ENCODE data around the gene PPP2R1A. TPM values are rescaled to one million over a fixed set of nuclear protein-coding genes. Genes with fewer than 3 reads are reported as not detected.
"Not testable (repeated sequence)": the region's sequence is repeated elsewhere in the genome, so short reads cannot be mapped to it uniquely, and the experiment has no call there.

Gene PPP2R1A
- polyA plus RNA-seq, 2 donors, result 108 to 130 TPM

- H3K4me3 ChIP-seq (ENCODE audit: low read depth in 1 of 2, low read length in 2 of 2), result no peak overlapping the region
- 40 to 42% methylated on average over 3 of the region's 3 CpGs for WGBS, 2 donors
- H3K27me3 ChIP-seq (ENCODE audit: control insufficient read depth in 1 of 2, insufficient read depth in 2 of 2, low read length in 2 of 2), result no peaks in the 10 kb centered on the region
- H3K4me1 ChIP-seq (ENCODE audit: control insufficient read depth in 2 of 2, insufficient read depth in 2 of 2, low read length in 1 of 2), result peaks cover 2 to 3% of the 10 kb centered on the region in 2 donors
- no peaks in the 10 kb centered on the region for H3K9me3 ChIP-seq (ENCODE audit: control insufficient read depth in 2 of 2, insufficient read depth in 1 of 2, low read depth in 1 of 2, low read length in 1 of 2)
- peaks cover 8 to 31% of the 10 kb centered on the region in 2 donors for H3K36me3 ChIP-seq (ENCODE audit: control insufficient read depth in 2 of 2, insufficient read depth in 2 of 2, low read length in 1 of 2)
- no peak overlapping the region for H3K27ac ChIP-seq (ENCODE audit: low read depth in 2 of 2, low read length in 1 of 2)
Measured at GRCh38 chr19:52198678-52199077, 8.8 kb downstream of the PPP2R1A start.

- Histone ChIP-seq H3K27ac (ENCODE audit: low read depth in 2 of 2, low read length in 1 of 2) (peak overlapping the region; percentile 28 to 78), H3K4me3 (ENCODE audit: low read depth in 1 of 2, low read length in 2 of 2) (no peak overlapping the region), H3K4me1 (ENCODE audit: control insufficient read depth in 2 of 2, insufficient read depth in 2 of 2, low read length in 1 of 2) (peaks cover 0 to 2% of the 10 kb centered on the region in 2 donors), H3K36me3 (ENCODE audit: control insufficient read depth in 2 of 2, insufficient read depth in 2 of 2, low read length in 1 of 2) (peaks cover 10 to 42% of the 10 kb centered on the region in 2 donors), H3K27me3 (ENCODE audit: control insufficient read depth in 1 of 2, insufficient read depth in 2 of 2, low read length in 2 of 2) (no peaks in the 10 kb centered on the region), H3K9me3 (ENCODE audit: control insufficient read depth in 2 of 2, insufficient read depth in 1 of 2, low read depth in 1 of 2, low read length in 1 of 2) (no peaks in the 10 kb centered on the region)
- WGBS, 2 donors, result 48 to 52% methylated on average over 7 of the region's 7 CpGs
Measured at GRCh38 chr19:52200044-52200443, 10.2 kb downstream of the PPP2R1A start.

GRCh38 chr19:52200755-52201391, 11.0 kb downstream of the PPP2R1A start:
- 83 to 84% methylated on average over 17 of the region's 17 CpGs for WGBS, 2 donors
- not testable (repeated sequence) for H3K27ac ChIP-seq (ENCODE audit: low read depth in 2 of 2, low read length in 1 of 2); H3K4me3 ChIP-seq (ENCODE audit: low read depth in 1 of 2, low read length in 2 of 2); H3K9me3 ChIP-seq (ENCODE audit: control insufficient read depth in 2 of 2, insufficient read depth in 1 of 2, low read depth in 1 of 2, low read length in 1 of 2); H3K4me1 ChIP-seq (ENCODE audit: control insufficient read depth in 2 of 2, insufficient read depth in 2 of 2, low read length in 1 of 2); H3K27me3 ChIP-seq (ENCODE audit: control insufficient read depth in 1 of 2, insufficient read depth in 2 of 2, low read length in 2 of 2)
- H3K36me3 ChIP-seq (ENCODE audit: control insufficient read depth in 2 of 2, insufficient read depth in 2 of 2, low read length in 1 of 2), result peaks cover 10 to 45% of the 10 kb centered on the region in 2 donors

GRCh38 chr19:52206481-52206880, 16.6 kb downstream of the PPP2R1A start:
- H3K36me3 ChIP-seq (ENCODE audit: control insufficient read depth in 2 of 2, insufficient read depth in 2 of 2, low read length in 1 of 2), result peaks cover 21 to 60% of the 10 kb centered on the region in 2 donors
- H3K9me3 ChIP-seq (ENCODE audit: control insufficient read depth in 2 of 2, insufficient read depth in 1 of 2, low read depth in 1 of 2, low read length in 1 of 2), result no peaks in the 10 kb centered on the region
- no peaks in the 10 kb centered on the region for H3K27me3 ChIP-seq (ENCODE audit: control insufficient read depth in 1 of 2, insufficient read depth in 2 of 2, low read length in 2 of 2)
- peak overlapping the region in 1 of 2 donors; percentile 6 for H3K4me3 ChIP-seq (ENCODE audit: low read depth in 1 of 2, low read length in 2 of 2)
- H3K4me1 ChIP-seq (ENCODE audit: control insufficient read depth in 2 of 2, insufficient read depth in 2 of 2, low read length in 1 of 2), result no peaks in the 10 kb centered on the region
- 84 to 85% methylated on average over 5 of the region's 5 CpGs for WGBS, 2 donors
- H3K27ac ChIP-seq (ENCODE audit: low read depth in 2 of 2, low read length in 1 of 2), result no peak overlapping the region

GRCh38 chr19:52211203-52211602, 21.4 kb downstream of the PPP2R1A start:
- WGBS, 2 donors, result 95% methylated on average over 20 of the region's 20 CpGs
- H3K4me1 ChIP-seq (ENCODE audit: control insufficient read depth in 2 of 2, insufficient read depth in 2 of 2, low read length in 1 of 2), result no peaks in the 10 kb centered on the region
- H3K27ac ChIP-seq (ENCODE audit: low read depth in 2 of 2, low read length in 1 of 2), result no peak overlapping the region

GRCh38 chr19:52211926-52212571, 22.2 kb downstream of the PPP2R1A start:
- Histone ChIP-seq H3K4me3 (ENCODE audit: low read depth in 1 of 2, low read length in 2 of 2) (no peak overlapping the region), H3K27ac (ENCODE audit: low read depth in 2 of 2, low read length in 1 of 2) (no peak overlapping the region), H3K4me1 (ENCODE audit: control insufficient read depth in 2 of 2, insufficient read depth in 2 of 2, low read length in 1 of 2) (no peaks in the 10 kb centered on the region), H3K27me3 (ENCODE audit: control insufficient read depth in 1 of 2, insufficient read depth in 2 of 2, low read length in 2 of 2) (no peaks in the 10 kb centered on the region), H3K9me3 (ENCODE audit: control insufficient read depth in 2 of 2, insufficient read depth in 1 of 2, low read depth in 1 of 2, low read length in 1 of 2) (no peaks in the 10 kb centered on the region), H3K36me3 (ENCODE audit: control insufficient read depth in 2 of 2, insufficient read depth in 2 of 2, low read length in 1 of 2) (peaks cover 40 to 63% of the 10 kb centered on the region in 2 donors)
- 93 to 95% methylated on average over 11 of the region's 11 CpGs for WGBS, 2 donors

More at GRCh38 chr19:52211203-52211602, 21.4 kb downstream of the PPP2R1A start:
- Histone ChIP-seq H3K27me3 (ENCODE audit: control insufficient read depth in 1 of 2, insufficient read depth in 2 of 2, low read length in 2 of 2) (no peaks in the 10 kb centered on the region), H3K4me3 (ENCODE audit: low read depth in 1 of 2, low read length in 2 of 2) (no peak overlapping the region), H3K9me3 (ENCODE audit: control insufficient read depth in 2 of 2, insufficient read depth in 1 of 2, low read depth in 1 of 2, low read length in 1 of 2) (no peaks in the 10 kb centered on the region), H3K36me3 (ENCODE audit: control insufficient read depth in 2 of 2, insufficient read depth in 2 of 2, low read length in 1 of 2) (peaks cover 41 to 64% of the 10 kb centered on the region in 2 donors)

GRCh38 chr19:52212572-52213255, 22.9 kb downstream of the PPP2R1A start:
- H3K27me3 ChIP-seq (ENCODE audit: control insufficient read depth in 1 of 2, insufficient read depth in 2 of 2, low read length in 2 of 2), result no peaks in the 10 kb centered on the region
- no peaks in the 10 kb centered on the region for H3K4me1 ChIP-seq (ENCODE audit: control insufficient read depth in 2 of 2, insufficient read depth in 2 of 2, low read length in 1 of 2)
- WGBS, 2 donors, result 95 to 96% methylated on average over 25 of the region's 25 CpGs
- no peaks in the 10 kb centered on the region for H3K9me3 ChIP-seq (ENCODE audit: control insufficient read depth in 2 of 2, insufficient read depth in 1 of 2, low read depth in 1 of 2, low read length in 1 of 2)
- peaks cover 45 to 63% of the 10 kb centered on the region in 2 donors for H3K36me3 ChIP-seq (ENCODE audit: control insufficient read depth in 2 of 2, insufficient read depth in 2 of 2, low read length in 1 of 2)
- no peak overlapping the region for H3K27ac ChIP-seq (ENCODE audit: low read depth in 2 of 2, low read length in 1 of 2)
- H3K4me3 ChIP-seq (ENCODE audit: low read depth in 1 of 2, low read length in 2 of 2), result no peak overlapping the region

- H3K9me3 ChIP-seq (ENCODE audit: control insufficient read depth in 2 of 2, insufficient read depth in 1 of 2, low read depth in 1 of 2, low read length in 1 of 2), result no peaks in the 10 kb centered on the region
- H3K4me1 ChIP-seq (ENCODE audit: control insufficient read depth in 2 of 2, insufficient read depth in 2 of 2, low read length in 1 of 2), result no peaks in the 10 kb centered on the region
- 91 to 92% methylated on average over 5 of the region's 5 CpGs for WGBS, 2 donors
- no peaks in the 10 kb centered on the region for H3K27me3 ChIP-seq (ENCODE audit: control insufficient read depth in 1 of 2, insufficient read depth in 2 of 2, low read length in 2 of 2)
- no peak overlapping the region for H3K4me3 ChIP-seq (ENCODE audit: low read depth in 1 of 2, low read length in 2 of 2)
- H3K36me3 ChIP-seq (ENCODE audit: control insufficient read depth in 2 of 2, insufficient read depth in 2 of 2, low read length in 1 of 2), result peaks cover 47 to 65% of the 10 kb centered on the region in 2 donors
- no peak overlapping the region for H3K27ac ChIP-seq (ENCODE audit: low read depth in 2 of 2, low read length in 1 of 2)
Measured at GRCh38 chr19:52214241-52214640, 24.4 kb downstream of the PPP2R1A start.

- no peak overlapping the region for H3K4me3 ChIP-seq (ENCODE audit: low read depth in 1 of 2, low read length in 2 of 2)
- H3K27me3 ChIP-seq (ENCODE audit: control insufficient read depth in 1 of 2, insufficient read depth in 2 of 2, low read length in 2 of 2), result no peaks in the 10 kb centered on the region
- peaks cover 58 to 73% of the 10 kb centered on the region in 2 donors for H3K36me3 ChIP-seq (ENCODE audit: control insufficient read depth in 2 of 2, insufficient read depth in 2 of 2, low read length in 1 of 2)
- H3K9me3 ChIP-seq (ENCODE audit: control insufficient read depth in 2 of 2, insufficient read depth in 1 of 2, low read depth in 1 of 2, low read length in 1 of 2), result peaks cover 0 to 3% of the 10 kb centered on the region in 2 donors
- WGBS, 2 donors, result 96% methylated on average over 3 of the region's 3 CpGs
- no peaks in the 10 kb centered on the region for H3K4me1 ChIP-seq (ENCODE audit: control insufficient read depth in 2 of 2, insufficient read depth in 2 of 2, low read length in 1 of 2)
- no peak overlapping the region for H3K27ac ChIP-seq (ENCODE audit: low read depth in 2 of 2, low read length in 1 of 2)
Measured at GRCh38 chr19:52216401-52216800, 26.5 kb downstream of the PPP2R1A start.

Measured in esophagus (tissue), 2 donors.